WTC11 (cell line): ENCODE measurements around the gene BNC2. TPM values are rescaled to one million over a fixed set of nuclear protein-coding genes. Genes with fewer than 3 reads are reported as not detected.

Source experiments
- ATAC-seq: fragments of 200-7000 bp; cut with Tn5 transposase; 2 replicates; pipeline ENCODE4 v1.10.0; 2021; ENCODE audit warnings: mild to moderate bottlenecking, moderate library complexity
- CTCF ChIA-PET: fragments of 300-600 bp; sonication (Branson Sonifier 250); formaldehyde crosslinking; loops from one replicate; lab custom pipeline; 2021; ENCODE audit warnings: antibody characterized with exemption; lab: Charles Lee
- POLR2A ChIA-PET: fragments of 350-600 bp; sonication (Branson Sonifier 250); formaldehyde crosslinking; loops from one replicate; lab custom pipeline; 2021; ENCODE audit warnings: antibody characterized with exemption; lab: Charles Lee
- DNase-seq: peaks from one replicate; pipeline ENCODE4 v3.0.0; 2021; ENCODE audit warnings: low spot score
- H3K27ac Mint-ChIP-seq: 2 replicates; pipeline ENCODE4 v1.8.0; 2021; ENCODE audit warnings: mixed read lengths
- H3K27me3 Mint-ChIP-seq: 2 replicates; pipeline ENCODE4 v1.8.0; 2021; ENCODE audit warnings: low read depth, mild to moderate bottlenecking, moderate library complexity, mixed read lengths
- H3K36me3 Mint-ChIP-seq: 2 replicates; pipeline ENCODE4 v1.8.0; 2021; ENCODE audit warnings: mixed read lengths
- H3K4me1 Mint-ChIP-seq: 2 replicates; pipeline ENCODE4 v1.8.0; 2022; ENCODE audit warnings: mixed read lengths
- H3K4me3 Mint-ChIP-seq: 2 replicates; pipeline ENCODE4 v1.8.0; 2021; ENCODE audit warnings: mild to moderate bottlenecking, moderate library complexity, mixed read lengths
- H3K9me3 Mint-ChIP-seq: 2 replicates; pipeline ENCODE4 v1.8.0; 2021; ENCODE audit warnings: mixed read lengths
- ATF3 ChIP-seq: sonication (generic); formaldehyde crosslinking; conservative IDR thresholded peaks from 2 replicates; pipeline ENCODE4 v1.8.1; 2022; ENCODE audit warnings: mild to moderate bottlenecking, missing genetic modification reagents
- CDX4 ChIP-seq: fragments of 250-450 bp; sonication (Bioruptor Pico); IDR thresholded peaks from 2 replicates; pipeline ENCODE4 v1.9.0; 2021; ENCODE audit warnings: moderate library complexity, mild to moderate bottlenecking, inconsistent platforms, borderline replicate concordance
- E2F1 ChIP-seq: sonication (generic); formaldehyde crosslinking; IDR thresholded peaks from 2 replicates; pipeline ENCODE4 v1.8.0; 2022; ENCODE audit warnings: mild to moderate bottlenecking, missing genetic modification reagents
- E2F4 ChIP-seq: sonication (generic); formaldehyde crosslinking; IDR thresholded peaks from 2 replicates; pipeline ENCODE4 v1.8.1; 2022; ENCODE audit warnings: low read depth, mild to moderate bottlenecking, moderate library complexity, missing genetic modification reagents, borderline replicate concordance
- ELF4 ChIP-seq: sonication (generic); formaldehyde crosslinking; IDR thresholded peaks from 2 replicates; pipeline ENCODE4 v1.8.1; 2022; ENCODE audit warnings: low read depth, mild to moderate bottlenecking, moderate library complexity, missing genetic modification reagents
- GRHL2 ChIP-seq: fragments of 250-450 bp; sonication (Bioruptor Pico); IDR thresholded peaks from 2 replicates; pipeline ENCODE4 v1.8.0; 2022; ENCODE audit warnings: mild to moderate bottlenecking, moderate library complexity; ENCODE audit not compliant: insufficient replicate concordance, severe bottlenecking
- IRF1 ChIP-seq: sonication (generic); formaldehyde crosslinking; IDR thresholded peaks from 2 replicates; pipeline ENCODE4 v1.8.0; 2023; ENCODE audit warnings: missing genetic modification reagents
- IRF2 ChIP-seq: sonication (generic); formaldehyde crosslinking; IDR thresholded peaks from 2 replicates; pipeline ENCODE4 v1.8.0; 2022; ENCODE audit warnings: low read depth, missing genetic modification reagents, borderline replicate concordance
- NR3C1 ChIP-seq: sonication (generic); formaldehyde crosslinking; conservative IDR thresholded peaks from 2 replicates; pipeline ENCODE4 v1.8.1; 2023; ENCODE audit warnings: low read depth, mild to moderate bottlenecking, missing genetic modification reagents
- PREB ChIP-seq: sonication (generic); formaldehyde crosslinking; IDR thresholded peaks from 2 replicates; pipeline ENCODE4 v1.8.1; 2022; ENCODE audit warnings: mild to moderate bottlenecking, missing genetic modification reagents, moderate library complexity, borderline replicate concordance
- RELA ChIP-seq: sonication (generic); formaldehyde crosslinking; IDR thresholded peaks from 2 replicates; pipeline ENCODE4 v1.8.1; 2022; ENCODE audit warnings: missing genetic modification reagents, mild to moderate bottlenecking, borderline replicate concordance
- SMAD4 ChIP-seq: sonication (generic); formaldehyde crosslinking; IDR thresholded peaks from 2 replicates; pipeline ENCODE4 v1.8.0; 2022; ENCODE audit warnings: mild to moderate bottlenecking, missing genetic modification reagents
- SP1 ChIP-seq: sonication (generic); formaldehyde crosslinking; conservative IDR thresholded peaks from 2 replicates; pipeline ENCODE4 v1.8.1; 2022; ENCODE audit warnings: missing genetic modification reagents
- ZBTB21 ChIP-seq: sonication (generic); formaldehyde crosslinking; IDR thresholded peaks from 2 replicates; pipeline ENCODE4 v1.8.1; 2023; ENCODE audit warnings: mild to moderate bottlenecking, missing genetic modification reagents, borderline replicate concordance
- ZNF219 ChIP-seq: sonication (generic); formaldehyde crosslinking; IDR thresholded peaks from 2 replicates; pipeline ENCODE4 v1.8.0; 2023; ENCODE audit warnings: missing genetic modification reagents, mild to moderate bottlenecking, borderline replicate concordance
- ZNF232 ChIP-seq: sonication (generic); formaldehyde crosslinking; IDR thresholded peaks from 2 replicates; pipeline ENCODE4 v1.8.0; 2022; ENCODE audit warnings: mild to moderate bottlenecking, missing genetic modification reagents
- ZNF396 ChIP-seq: fragments of 250-450 bp; sonication (Bioruptor Pico); IDR thresholded peaks from 2 replicates; pipeline ENCODE4 v1.8.0; 2021; ENCODE audit warnings: mild to moderate bottlenecking, moderate library complexity, borderline replicate concordance
- total RNA-seq: library from RNA; stranded (reverse); gene quantifications from 3 replicates; pipeline ENCODE4 v1.2.3, GENCODE V29; 2021
- TF ChIP-seq, protein P1 (sequence below): sonication (generic); formaldehyde crosslinking; IDR thresholded peaks from 2 replicates; pipeline ENCODE4 v1.8.0; 2022; ENCODE audit warnings: missing genetic modification reagents
- TF ChIP-seq, protein P2 (sequence below): sonication (generic); formaldehyde crosslinking; IDR thresholded peaks from 2 replicates; pipeline ENCODE4 v1.8.0; 2022; ENCODE audit warnings: mild to moderate bottlenecking, missing genetic modification reagents
- TF ChIP-seq, protein P3 (sequence below): sonication (generic); formaldehyde crosslinking; IDR thresholded peaks from 2 replicates; pipeline ENCODE4 v1.8.0; 2023; ENCODE audit warnings: missing genetic modification reagents, mild to moderate bottlenecking, borderline replicate concordance

Gene BNC2
- total RNA-seq, 1 experiment from 2014 or later = 33.3 TPM

DNA sequence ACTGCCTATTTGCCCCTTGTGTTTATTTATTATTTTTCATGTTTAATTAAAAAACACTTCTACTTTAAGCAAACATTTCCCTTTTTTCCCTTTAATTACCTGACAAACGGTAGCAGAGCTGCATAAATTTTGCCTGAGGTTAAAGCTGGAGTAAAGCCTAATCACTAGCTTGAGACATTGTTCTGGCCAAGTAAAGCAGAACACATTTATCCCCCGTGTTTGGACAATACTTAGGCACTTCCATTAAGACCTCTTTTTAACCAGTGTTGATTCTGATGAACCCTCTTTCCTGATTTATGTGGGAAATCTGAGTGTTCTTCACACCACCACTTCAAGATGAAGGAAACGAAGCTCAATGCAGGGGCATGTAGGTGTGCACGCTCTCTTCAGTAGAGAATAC, 54.5 kb downstream of the BNC2 start (continued):
- TF ChIP-seq ZBTB21 (CRISPR knock-in tag) (no peak), ZNF219 (CRISPR knock-in tag) (no peak), CDX4 (CRISPR knock-in tag) (no peak), GRHL2 (no peak)
- TF ChIP-seq, protein P1, sequence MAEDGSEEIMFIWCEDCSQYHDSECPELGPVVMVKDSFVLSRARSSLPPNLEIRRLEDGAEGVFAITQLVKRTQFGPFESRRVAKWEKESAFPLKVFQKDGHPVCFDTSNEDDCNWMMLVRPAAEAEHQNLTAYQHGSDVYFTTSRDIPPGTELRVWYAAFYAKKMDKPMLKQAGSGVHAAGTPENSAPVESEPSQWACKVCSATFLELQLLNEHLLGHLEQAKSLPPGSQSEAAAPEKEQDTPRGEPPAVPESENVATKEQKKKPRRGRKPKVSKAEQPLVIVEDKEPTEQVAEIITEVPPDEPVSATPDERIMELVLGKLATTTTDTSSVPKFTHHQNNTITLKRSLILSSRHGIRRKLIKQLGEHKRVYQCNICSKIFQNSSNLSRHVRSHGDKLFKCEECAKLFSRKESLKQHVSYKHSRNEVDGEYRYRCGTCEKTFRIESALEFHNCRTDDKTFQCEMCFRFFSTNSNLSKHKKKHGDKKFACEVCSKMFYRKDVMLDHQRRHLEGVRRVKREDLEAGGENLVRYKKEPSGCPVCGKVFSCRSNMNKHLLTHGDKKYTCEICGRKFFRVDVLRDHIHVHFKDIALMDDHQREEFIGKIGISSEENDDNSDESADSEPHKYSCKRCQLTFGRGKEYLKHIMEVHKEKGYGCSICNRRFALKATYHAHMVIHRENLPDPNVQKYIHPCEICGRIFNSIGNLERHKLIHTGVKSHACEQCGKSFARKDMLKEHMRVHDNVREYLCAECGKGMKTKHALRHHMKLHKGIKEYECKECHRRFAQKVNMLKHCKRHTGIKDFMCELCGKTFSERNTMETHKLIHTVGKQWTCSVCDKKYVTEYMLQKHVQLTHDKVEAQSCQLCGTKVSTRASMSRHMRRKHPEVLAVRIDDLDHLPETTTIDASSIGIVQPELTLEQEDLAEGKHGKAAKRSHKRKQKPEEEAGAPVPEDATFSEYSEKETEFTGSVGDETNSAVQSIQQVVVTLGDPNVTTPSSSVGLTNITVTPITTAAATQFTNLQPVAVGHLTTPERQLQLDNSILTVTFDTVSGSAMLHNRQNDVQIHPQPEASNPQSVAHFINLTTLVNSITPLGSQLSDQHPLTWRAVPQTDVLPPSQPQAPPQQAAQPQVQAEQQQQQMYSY (CRISPR knock-in tag) = no peak
- TF ChIP-seq, protein P2, sequence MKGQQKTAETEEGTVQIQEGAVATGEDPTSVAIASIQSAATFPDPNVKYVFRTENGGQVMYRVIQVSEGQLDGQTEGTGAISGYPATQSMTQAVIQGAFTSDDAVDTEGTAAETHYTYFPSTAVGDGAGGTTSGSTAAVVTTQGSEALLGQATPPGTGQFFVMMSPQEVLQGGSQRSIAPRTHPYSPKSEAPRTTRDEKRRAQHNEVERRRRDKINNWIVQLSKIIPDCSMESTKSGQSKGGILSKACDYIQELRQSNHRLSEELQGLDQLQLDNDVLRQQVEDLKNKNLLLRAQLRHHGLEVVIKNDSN = no peak

- no peak for DNase-seq
- no peaks in the 10 kb centered on the region; the same call in 1 of the 2 replicates for H3K27me3 Mint-ChIP-seq
- no peaks in the 10 kb centered on the region for H3K36me3 Mint-ChIP-seq
- H3K9me3 Mint-ChIP-seq = no peaks in the 10 kb centered on the region
- POLR2A ChIA-PET = interaction anchor here (0.6 kb wide), 1 partner anchor 82 kb away, joined by 4 read pairs; no protein-coding TSS in a partner anchor
- H3K4me1 Mint-ChIP-seq = peaks cover 73% of the 10 kb centered on the region
- H3K27ac Mint-ChIP-seq = peak overlapping the region; percentile 31; the same call in 1 of the 2 replicates
- no peak overlapping the region for H3K4me3 Mint-ChIP-seq
- CTCF ChIA-PET = no interaction called here
- ATAC-seq = no peak
- TF ChIP-seq, protein P3, sequence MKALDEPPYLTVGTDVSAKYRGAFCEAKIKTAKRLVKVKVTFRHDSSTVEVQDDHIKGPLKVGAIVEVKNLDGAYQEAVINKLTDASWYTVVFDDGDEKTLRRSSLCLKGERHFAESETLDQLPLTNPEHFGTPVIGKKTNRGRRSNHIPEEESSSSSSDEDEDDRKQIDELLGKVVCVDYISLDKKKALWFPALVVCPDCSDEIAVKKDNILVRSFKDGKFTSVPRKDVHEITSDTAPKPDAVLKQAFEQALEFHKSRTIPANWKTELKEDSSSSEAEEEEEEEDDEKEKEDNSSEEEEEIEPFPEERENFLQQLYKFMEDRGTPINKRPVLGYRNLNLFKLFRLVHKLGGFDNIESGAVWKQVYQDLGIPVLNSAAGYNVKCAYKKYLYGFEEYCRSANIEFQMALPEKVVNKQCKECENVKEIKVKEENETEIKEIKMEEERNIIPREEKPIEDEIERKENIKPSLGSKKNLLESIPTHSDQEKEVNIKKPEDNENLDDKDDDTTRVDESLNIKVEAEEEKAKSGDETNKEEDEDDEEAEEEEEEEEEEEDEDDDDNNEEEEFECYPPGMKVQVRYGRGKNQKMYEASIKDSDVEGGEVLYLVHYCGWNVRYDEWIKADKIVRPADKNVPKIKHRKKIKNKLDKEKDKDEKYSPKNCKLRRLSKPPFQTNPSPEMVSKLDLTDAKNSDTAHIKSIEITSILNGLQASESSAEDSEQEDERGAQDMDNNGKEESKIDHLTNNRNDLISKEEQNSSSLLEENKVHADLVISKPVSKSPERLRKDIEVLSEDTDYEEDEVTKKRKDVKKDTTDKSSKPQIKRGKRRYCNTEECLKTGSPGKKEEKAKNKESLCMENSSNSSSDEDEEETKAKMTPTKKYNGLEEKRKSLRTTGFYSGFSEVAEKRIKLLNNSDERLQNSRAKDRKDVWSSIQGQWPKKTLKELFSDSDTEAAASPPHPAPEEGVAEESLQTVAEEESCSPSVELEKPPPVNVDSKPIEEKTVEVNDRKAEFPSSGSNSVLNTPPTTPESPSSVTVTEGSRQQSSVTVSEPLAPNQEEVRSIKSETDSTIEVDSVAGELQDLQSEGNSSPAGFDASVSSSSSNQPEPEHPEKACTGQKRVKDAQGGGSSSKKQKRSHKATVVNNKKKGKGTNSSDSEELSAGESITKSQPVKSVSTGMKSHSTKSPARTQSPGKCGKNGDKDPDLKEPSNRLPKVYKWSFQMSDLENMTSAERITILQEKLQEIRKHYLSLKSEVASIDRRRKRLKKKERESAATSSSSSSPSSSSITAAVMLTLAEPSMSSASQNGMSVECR = no peak
- TF ChIP-seq NR3C1 (CRISPR knock-in tag) (no peak), ELF4 (CRISPR knock-in tag) (no peak), RELA (CRISPR knock-in tag) (no peak), ATF3 (CRISPR knock-in tag) (no peak), GRHL2 (no peak), IRF2 (no peak), IRF1 (CRISPR knock-in tag) (no peak), ZNF396 (CRISPR knock-in tag) (no peak), E2F1 (CRISPR knock-in tag) (no peak), E2F4 (CRISPR knock-in tag) (no peak), SP1 (no peak), PREB (CRISPR knock-in tag) (no peak), SMAD4 (CRISPR knock-in tag) (no peak), CDX4 (CRISPR knock-in tag) (no peak), ZNF232 (CRISPR knock-in tag) (no peak), ZNF219 (CRISPR knock-in tag) (no peak)
Observed at GRCh38 chr9:16815079-16815478, 55.4 kb downstream of the BNC2 start.
